Anterior cingulate cortex (tissue), 58 donors: Measurements from ENCODE around the gene COQ9.
"Not testable (repeated sequence)": the region's sequence is repeated elsewhere in the genome, so short reads cannot be mapped to it uniquely, and the experiment has no call there.

Experiments
- DNase-seq, 58 donors: peaks; one replicate each; lab custom pipeline; 2025; lab: John Stamatoyannopoulos, UW

Gene COQ9, protein sequence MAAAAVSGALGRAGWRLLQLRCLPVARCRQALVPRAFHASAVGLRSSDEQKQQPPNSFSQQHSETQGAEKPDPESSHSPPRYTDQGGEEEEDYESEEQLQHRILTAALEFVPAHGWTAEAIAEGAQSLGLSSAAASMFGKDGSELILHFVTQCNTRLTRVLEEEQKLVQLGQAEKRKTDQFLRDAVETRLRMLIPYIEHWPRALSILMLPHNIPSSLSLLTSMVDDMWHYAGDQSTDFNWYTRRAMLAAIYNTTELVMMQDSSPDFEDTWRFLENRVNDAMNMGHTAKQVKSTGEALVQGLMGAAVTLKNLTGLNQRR

DNA sequence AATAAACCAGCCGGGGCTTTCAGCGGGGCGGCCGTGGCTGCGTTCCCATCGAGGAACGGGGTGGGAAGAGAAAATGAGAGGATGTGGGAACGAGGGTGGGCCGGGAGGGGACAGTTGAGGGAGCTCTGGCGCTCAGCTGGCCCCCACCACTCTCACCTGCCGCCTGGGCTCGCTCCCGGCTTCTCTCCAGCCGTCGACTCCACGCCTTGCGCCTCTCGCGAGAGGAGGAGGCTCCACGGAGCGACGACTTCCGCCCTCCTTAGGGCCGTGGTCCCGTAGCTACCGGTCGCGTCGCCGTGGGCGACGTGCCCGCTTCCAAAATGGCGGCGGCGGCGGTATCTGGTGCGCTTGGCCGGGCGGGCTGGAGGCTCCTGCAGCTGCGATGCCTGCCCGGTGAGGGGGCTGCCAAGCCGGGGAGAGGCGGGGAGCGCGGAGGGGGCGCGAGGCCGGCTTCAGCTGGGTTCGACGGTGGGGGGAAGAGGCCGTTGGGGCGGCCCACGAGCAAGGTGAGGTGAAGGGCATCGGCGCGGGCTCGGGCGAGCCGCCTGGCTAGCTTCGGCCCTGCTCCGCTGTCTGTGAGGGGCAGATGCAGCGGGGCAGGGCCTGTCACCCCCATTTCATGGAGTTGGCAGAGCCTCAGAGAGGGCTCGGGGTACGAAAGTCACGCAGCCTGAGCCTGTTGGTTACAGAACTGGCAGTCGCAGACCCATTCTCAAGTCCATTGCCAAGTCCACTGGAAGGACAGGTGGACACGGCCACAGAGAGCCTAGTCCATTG, at the start of gene COQ9, which contains the start of gene CIAPIN1:
Gene COQ9, plus strand, starts transcription at position 294 of the 777 bp plus-strand sequence. Its CDS starts 27 bp downstream, at position 321.
Gene CIAPIN1, minus strand, starts transcription at position 200 of the 777 bp plus-strand sequence. CDS start 6,457 bp downstream, outside the sequence.
- DNase-seq = peak; percentile 20 to 93 (median 81)

DNA sequence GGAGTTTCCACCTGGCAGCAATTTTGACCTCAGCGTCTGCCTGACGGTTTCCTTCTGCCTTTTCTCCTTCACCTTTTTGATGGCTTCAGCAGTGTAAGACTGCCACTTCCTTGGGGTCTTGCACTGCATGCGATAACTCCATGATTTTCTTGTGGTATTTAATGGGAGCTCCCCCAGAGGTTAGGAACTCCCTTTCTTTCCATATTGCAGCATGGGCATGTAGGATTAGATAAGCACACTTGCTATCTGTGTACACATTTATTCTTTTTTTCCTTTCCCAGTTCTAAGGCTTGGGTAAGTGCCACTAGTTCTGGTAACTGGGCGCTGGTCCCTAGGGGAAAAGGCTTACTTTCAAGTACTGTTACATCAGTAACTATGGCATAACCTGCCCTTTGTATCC, 49.8 kb upstream of the COQ9 start:
- DNase-seq = not testable (repeated sequence)

DNA sequence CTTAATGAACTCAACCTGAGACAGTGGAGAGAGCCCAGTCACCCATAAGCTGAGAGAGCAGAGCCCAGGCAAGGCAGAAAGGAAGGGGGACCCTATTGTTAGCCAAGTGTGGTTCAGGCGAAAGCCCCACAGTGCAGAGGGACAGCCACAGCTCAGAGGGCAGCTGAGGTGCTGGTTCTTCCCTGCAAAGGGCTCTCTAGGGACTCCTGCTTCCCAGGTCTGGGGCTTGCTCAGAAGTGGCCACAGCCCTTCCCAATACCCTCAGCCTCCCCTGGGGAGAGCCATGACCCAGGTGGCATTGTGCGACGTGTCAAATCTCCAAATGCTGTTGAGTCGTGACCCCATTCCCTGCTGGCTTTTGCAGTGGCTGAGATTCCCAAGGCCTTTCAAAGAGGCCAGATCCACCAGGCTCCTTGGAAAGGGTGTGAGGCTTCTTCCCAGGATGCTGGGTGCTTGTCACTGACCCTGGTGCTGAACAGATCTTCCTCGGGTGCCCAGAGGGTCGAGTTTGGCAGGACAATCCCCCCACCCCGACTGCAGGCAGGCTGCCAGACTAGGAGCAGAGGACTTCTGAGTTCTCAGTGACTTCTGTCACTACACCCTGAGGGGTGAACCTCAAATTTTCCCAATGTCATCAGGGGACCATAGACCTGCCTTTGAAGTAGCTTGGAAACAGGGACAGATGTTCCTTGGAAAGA, 45.2 kb upstream of the COQ9 start:
- DNase-seq = no peak

DNA sequence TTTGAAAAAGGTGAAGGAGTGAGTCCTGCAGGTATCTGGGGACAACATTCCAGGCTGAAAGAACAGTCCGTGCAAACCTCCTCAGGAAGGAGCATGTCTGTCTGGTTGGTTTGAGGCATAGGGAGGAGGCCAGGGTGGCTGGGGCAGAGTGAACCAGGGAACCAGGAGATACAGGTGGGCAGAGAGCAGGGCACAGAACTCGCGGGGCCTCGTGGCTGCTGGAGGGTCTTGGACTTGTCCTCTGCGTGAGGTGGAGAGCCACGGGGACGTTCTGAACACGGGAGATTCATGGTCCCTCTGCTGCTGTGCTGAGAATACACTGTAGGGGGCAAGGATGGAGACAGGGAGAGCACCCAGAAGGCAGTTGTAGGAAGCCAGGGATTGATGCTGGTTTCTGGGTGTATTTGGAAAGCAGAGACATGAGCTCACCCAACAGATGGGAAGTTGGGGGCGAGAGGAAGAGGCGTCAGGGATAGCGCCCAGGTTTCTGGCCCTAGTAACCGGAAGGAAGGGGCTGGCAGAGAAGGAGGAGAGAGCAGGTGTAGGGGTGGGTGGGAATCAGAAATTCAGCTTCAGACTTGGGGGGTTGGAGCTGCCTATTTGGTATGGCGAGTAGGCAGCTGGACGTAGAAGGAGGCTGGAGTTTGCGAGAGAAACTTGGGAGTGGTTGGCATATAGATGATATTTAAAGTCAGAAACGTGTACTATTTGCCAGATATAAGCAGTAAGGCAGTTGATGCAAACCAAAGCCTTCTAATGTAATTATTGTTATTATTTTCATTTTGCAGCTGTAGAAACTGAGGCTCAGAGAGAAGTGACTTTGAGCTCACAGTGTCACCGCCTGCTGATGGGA, 43.1 kb upstream of the COQ9 start, which contains the start of gene CCL17:
Gene CCL17, plus strand, starts transcription at position 803 of the 853 bp plus-strand sequence. CDS start 9,166 bp downstream, outside the sequence.
- peak in 15 of 58 donors; percentile 17 to 80 (median 43) for DNase-seq

DNA sequence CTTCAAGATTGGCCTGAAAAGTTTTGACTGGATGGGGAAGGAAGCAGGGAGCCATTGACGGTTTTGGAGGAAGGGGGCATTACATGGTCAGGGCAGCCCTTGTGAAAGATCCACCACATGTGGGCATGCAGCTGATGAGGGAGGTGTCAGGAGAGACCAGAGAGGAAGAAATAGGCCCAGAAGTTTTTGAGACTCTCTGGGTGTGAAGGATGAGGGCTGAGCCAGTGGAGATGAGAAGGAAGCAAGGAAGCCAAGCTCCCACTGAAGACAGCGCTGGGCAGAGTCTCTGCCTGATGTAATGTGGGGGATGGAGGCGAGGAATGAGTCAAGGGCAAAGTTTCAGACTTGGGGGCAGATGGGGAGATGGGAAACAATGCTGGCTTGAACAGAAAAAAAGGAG, 42.2 kb upstream of the COQ9 start:
- no peak for DNase-seq

DNA sequence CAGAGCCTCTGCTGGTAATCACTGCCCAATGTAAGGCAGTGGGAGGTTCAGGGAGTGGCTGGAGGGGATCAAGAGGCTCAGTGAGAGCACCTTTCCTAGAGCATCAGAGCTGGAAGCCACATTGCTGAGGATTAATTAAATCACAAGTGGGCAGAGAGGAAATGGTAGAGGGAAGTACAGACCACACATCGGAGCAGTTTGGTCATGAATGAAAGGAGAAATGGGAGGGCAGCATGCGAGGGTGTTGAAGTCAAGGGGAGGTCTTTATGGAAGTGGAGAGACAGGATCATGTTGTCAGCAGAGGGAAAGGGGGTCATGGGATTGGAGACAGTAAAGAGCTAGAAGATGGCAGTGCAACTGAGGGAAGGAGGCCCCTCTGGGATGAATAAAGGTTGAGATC, 40.4 kb upstream of the COQ9 start:
- no peak for DNase-seq

DNA sequence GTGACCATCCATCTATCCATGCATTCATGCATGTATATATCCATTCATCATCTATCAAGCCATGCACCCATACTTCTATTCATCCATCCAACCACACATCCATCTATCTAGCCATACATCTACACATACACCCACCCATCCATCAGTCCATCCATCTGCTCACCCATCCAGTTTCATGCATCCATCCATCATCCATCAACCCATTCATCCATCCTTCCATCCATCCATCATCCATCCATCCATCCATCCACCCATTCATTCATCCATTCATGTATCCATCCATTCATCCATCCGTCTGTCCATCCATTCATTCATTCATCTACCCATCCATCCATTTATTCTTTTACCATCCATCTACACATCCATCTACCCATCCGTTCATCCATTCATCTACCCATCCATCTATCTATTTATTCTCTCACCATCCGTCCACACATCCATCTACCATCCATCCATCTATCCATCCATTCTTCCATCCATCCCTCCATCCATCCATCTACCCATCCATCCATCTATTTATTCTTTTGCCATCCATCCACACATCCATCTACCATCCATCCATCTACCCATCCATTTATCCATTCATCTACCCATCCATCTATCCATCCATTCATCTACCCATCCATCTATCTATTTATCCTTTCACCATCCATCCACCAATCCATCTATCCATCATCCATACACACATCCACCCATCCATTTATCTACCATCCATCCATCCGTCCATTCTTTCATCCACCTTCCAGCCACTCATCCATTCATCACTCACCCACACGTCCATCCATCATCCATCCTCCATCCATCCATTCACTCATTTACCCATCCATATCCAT, 39.5 kb upstream of the COQ9 start:
- no peak for DNase-seq

DNA sequence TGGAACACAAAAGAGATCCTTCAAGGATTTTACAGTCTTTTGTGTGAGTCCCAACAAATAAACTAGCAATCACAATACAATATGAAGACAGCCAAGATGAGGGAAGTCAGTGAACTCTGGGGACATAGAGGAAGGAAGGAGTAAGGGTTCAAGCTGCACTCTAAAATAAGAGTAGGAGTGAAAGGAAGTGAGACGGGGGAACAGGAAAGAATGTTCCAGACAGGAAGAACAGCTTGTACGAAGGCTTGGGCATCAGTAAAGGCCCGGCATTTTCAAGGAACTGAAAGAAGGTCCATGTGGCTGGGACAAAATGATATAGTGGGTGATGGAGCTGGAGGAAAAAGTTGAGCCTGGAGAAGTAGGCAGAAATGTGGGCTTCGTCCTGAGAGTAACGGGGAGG, 38.2 kb upstream of the COQ9 start:
- DNase-seq = peak in 2 of 58 donors; percentile 8 to 37

DNA sequence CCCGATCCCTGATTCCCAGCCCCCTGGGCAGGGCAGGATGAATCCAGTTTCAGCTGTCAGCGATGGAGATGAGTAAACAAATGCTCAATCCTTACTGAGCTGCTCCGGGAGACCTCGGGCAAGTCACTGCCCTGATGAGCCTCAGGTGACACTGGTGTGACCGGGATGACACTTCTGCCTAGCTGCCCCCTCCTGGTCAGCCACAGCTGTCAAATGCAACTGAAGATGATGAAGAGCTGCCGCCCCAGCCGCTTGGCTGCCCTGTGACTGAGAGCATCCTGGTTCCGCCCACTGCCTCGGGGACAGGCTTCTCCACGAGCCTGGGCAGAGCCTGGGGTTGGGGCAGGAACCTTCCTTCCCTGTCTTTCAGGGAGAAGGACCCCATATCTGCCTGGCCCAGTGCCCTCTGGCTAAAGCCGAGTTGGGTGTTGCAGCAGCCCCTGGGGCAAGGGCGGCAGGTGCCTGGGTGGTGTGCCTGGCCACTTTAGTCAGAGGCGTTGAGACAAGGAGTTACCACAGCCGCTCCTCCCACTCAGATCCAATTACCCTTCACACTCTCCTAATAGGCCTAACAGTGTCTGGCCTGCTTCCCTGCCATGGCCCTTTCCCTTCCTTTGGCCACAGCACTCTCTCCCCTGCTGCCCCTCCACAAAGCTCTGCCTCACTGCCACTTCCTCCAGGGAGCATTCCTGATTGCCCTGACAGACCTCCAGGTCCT, 37.2 kb upstream of the COQ9 start:
- no peak for DNase-seq

DNA sequence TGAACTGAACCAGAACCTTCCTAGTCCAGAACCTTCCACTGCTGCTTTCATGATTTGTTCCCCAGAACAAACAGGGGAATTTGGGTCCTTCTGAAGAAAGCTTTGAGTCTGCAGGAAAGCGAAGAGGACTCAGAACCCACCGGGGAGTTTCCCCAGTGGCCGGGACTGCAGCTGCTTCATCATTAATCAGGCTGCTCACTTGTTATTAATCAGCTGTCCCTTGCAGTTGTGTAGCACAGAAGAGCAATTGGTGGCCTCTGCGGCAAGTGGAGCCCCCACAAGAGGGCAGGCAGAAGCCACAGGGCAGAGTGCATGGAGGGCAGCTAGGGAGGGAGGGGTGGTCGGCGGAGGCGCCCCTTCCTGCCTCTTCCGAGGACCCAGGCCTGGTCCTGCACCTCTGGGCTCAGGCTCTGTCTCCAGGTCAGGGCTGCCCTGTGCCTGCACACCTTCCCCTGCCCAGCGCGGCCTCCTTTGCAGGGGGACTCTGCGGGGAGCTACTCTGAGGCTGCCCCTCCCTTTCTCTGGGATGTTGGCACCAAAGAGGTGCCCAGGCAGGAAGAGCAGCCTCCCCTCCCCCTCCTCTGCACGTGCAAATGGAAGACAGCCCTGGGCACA, 35.8 kb upstream of the COQ9 start:
- no peak for DNase-seq

DNA sequence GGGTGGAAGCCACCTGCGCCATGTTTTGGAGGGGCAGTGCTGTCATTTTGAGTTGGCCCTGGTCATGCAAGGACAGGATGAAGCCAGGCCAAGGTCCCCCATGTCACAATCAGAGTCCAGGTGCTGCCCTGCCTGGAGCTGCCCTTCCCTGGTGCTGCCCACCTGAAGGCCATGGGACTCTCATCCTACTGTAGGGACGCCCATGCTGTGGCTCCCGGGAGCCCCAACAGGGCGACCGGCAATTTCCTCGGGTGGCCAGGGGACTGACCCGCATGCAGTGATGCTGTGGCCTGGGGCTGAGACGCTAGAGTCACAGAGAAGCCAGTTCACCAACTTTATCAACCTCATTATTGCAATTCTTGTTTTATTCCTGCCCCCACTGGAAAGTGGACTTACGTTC, 34.7 kb upstream of the COQ9 start:
- DNase-seq = no peak

DNA sequence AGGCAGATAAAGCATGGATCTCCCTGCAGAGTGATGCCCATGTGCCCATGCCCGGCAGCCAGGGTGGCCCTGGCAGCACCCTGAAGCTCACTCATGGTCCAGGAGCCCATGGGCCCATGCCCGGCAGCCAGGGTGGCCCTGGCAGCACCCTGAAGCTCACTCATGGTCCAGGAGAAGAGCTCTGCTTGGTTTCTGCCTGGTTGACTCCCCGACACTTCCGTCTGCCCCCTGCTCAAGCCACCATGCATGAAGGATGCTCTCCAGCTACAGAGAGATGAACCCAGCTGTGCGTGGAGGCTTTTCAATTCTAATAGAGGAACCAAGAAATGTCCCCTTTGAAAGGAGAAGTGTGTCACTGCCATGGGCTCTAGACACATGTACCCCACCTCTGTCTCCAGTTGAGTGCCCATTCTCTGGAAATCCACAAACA, 34.0 kb upstream of the COQ9 start:
- DNase-seq = no peak

DNA sequence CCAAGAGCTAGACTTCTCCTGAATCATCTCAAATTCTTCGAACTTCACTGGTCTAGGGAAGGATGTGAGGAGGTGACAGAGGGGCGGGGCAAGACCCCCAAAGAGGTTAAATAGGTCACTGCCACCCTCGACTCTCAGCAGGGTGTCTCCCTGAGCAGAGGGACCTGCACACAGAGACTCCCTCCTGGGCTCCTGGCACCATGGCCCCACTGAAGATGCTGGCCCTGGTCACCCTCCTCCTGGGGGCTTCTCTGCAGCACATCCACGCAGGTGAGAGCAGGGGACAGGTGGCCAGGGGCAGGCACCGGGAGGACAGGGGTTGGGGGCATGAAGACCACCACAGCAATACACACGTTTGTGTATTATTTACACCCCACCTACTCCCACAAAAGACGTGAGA, 33.5 kb upstream of the COQ9 start:
- DNase-seq = no peak

DNA sequence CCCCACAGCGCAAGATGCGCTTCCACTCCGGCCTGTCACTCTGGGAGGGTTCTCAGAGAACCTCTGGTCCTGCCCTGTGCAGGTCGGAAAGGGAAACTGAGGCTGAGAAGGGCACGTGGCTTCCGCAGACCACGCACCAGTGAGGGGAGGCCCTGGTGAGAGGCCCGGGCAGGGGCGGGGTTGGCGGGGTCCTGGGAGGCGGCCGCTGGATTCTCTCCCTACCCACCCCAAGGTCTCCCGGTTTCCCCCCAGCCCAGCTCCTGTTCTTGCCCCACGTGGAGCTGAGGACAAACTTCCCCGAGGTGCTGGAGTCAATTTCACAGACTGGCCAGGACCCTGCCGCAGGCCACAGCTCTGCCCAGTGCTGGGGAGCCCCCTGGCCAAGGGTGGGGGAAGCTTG, 31.2 kb upstream of the COQ9 start:
- DNase-seq = no peak

DNA sequence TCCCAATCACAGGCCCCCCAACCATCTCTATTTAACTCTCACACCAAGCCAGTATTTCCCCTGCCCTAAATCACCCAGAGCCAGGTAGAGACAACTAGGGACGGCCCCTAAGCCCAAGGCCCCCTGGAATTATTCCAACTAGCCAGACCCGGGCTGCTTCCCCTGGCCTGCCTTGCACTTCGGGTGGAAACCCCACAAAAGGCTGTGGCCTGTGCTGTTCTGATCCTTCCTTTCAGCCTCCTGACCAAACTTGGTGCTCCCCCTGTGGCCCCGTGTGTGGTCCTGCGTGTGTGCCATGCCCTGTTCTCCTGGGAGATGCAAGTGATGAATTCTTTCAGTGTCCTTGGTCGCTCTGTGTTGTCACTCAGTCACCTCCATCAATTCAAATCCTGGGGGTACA, 27.8 kb upstream of the COQ9 start:
- no peak for DNase-seq

DNA sequence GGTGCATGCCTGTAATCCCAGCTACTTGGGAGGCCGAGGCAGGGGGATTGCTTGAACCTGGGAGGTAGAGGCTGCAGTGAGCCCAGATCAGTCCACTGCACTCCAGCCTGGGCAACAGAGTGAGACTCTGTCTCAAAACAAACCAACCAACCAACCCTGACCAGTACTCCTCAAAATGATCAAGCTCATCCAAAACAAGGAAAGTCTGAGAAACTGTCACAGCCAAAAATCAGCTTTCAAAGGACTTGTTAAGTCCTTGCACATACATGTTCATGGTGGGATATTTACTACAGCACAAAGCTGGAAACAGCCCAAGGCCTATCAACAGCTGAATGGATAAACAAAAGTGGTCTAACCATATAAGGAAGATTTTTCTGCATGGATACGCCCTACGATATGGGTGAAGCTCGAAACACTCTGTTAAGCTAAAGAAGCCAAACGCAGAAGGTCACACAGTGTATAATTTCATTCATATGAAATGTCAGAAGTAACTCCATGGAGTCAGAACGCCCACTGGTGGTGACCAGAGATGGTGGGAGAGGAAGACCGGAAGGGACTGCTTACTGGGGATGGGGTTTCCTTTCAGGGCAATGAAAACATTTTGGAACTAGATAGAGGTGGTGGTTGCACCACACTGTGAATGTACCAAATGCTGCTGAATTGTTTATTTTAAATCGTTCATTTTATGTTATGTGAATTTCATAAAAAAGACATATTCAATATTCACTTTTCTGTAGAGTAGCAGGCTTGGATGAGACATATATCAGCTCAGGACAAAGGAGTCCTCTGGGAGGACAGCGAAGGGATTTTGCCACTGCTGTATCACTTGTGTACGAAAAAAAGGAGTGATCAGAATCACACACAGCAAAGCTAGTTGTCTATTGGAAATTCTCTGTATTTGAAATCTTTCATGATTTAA, 25.0 kb upstream of the COQ9 start:
- peak in 1 of 58 donors; percentile 22 for DNase-seq

DNA sequence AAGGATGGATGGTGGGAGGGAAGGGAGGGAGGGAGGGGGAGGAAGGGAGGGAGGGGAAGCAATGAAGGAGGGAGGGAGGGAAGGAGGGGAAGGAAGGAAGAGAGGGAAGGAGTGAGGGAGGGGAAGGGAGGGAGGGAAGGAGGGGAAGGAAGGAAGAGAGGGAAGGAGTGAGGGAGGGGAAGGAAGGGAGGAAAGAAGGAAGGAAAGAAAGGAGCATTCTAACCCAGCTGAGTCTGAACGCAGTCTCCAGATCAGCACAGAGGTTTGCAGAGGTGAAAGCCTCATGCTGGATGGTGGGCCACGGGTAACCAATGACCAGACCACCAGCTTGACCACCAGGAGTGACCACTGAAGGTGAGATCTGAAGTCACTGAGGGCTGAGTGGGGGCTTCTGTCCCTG, 24.1 kb upstream of the COQ9 start:
- DNase-seq = no peak
